Melanocyte of skin (primary cell): ENCODE data around the gene THPO. TPM values are rescaled to one million over a fixed set of nuclear protein-coding genes. Genes with fewer than 3 reads are reported as not detected.

ENCODE experiments used
- small RNA-seq, 2 donors: library from RNA; depleted of rRNA; stranded (forward); fragments of <200 nt; gene quantifications; one replicate each; pipeline ENCODE3, GENCODE V24; 2012
- total RNA-seq, 2 donors: library from RNA; depleted of rRNA; stranded (reverse); fragments of >200 nt; gene quantifications; 2 replicates each; pipeline ENCODE4 v1.2.3, GENCODE V29; 2012

Gene THPO
- total RNA-seq = not detected

DNA sequence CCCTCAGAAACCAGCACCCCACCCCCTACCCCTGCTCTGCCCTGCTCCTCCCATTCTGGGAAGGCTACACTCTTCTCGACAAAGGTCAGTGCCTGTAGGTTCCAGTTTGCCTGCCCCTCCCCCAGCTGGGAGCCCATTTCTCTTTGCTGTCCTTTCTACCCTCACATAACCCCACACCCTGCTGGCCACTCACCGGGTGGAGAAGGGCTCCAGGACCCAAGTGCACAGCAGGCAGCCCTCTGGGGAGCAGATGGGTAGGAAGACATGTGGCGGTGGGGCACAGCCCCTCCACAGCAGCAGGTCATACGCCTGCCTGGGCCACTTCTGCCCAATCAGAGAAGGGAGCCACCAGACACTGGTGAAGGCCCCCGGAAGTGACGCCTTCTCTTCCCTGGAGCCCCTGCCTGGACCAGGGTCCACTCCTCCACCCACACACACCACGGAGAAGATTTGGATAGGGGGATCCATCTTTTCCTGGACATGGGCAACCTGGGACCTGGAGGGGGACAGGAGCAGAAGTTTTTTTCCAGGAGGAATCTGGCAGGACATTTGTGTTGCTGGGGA is at the start of gene THPO:
Gene THPO (minus strand): TSS at position 326 of the 564 bp plus-strand sequence. CDS start 1,948 bp downstream, outside the sequence.

GRCh38 chr3:184379358-184380184 is 1.6 kb upstream of the THPO start, which contains the start of gene CHRD:
CHRD (plus strand) TSS chr3:184380054; CDS start chr3:184380319, 265 bp downstream.

DNA sequence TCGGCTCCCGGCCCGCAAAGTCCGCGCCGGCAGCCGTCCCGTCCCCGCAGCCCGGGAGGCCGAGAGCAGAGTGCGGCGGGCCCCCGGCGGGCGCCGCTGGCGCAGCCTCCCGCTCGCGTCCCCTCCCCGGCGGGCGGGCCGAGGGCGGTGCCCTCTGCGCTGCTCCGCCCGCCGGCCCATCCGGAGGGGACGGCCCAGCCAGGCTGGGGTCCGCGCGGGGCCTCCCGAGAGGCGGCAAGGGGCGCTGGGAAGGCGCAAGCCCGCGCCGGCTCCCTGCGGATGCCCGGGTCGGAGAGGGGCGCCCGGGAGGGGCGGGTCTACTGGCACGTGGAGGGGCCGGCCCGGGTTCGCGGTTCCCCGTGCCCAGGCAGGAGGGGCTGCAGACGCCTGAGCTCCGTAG is 16.5 kb downstream of the THPO start, which contains the start of the genes CLCN2 and POLR2H:
Gene CLCN2 (minus strand): TSS at position 74 of the 400 bp plus-strand sequence. CDS start 126 bp downstream, outside the sequence.
Gene POLR2H (plus strand): TSS at position 179 of the 400 bp plus-strand sequence. CDS start 1,783 bp downstream, outside the sequence.

DNA sequence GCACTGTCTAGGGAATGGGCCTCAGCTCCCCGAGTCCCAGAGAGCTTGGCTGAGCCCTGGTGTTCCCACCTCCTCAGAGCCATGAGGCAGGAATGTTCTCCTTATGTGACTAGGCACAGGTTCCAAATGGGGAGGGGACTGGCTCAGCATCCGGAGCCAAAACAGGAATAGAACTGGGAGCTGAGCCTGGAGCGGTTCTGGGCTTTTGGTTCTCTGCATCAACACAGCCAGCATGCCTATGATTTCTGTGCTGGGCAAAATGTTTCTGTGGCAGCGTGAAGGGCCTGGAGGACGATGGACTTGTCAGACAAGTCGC is 40.6 kb downstream of the THPO start, which contains the start of gene FAM131A:
Gene FAM131A (plus strand): TSS at position 202 of the 316 bp plus-strand sequence. CDS start 31 bp downstream, at position 233.

Small RNAs within 50 kb of the gene (small RNA-seq; reads per million reads assigned to genes)
- 701 to 1,006 reads per million in 2 donors for gene SNORD66

Other genes starting within 250 kb of the THPO start
- 10 to 100 TPM; 35.4 to 45.6 TPM for gene EIF2B5, start 242.8 kb downstream of the THPO start, total RNA-seq
- gene DVL3, start 222.8 kb downstream of the THPO start, total RNA-seq = 10 to 100 TPM; 41.0 to 54.7 TPM
- gene AP2M1, start 203.4 kb downstream of the THPO start, total RNA-seq = 100 to 1,000 TPM; 214 to 239 TPM
- 10 to 100 TPM; 39.9 to 52.9 TPM for gene ABCF3, start 192.0 kb downstream of the THPO start, total RNA-seq
- gene VWA5B2, start 148.6 kb downstream of the THPO start, total RNA-seq = not detected
- gene ALG3, start 129.2 kb downstream of the THPO start, total RNA-seq = 10 to 100 TPM; 68.8 to 88.9 TPM
- 1 to 10 TPM; 3.8 to 9.0 TPM for gene EEF1AKMT4, start 128.5 kb downstream of the THPO start, total RNA-seq
- gene CAMK2N2, start 116.7 kb downstream of the THPO start, total RNA-seq = under 1 TPM; 0.33 to 0.69 TPM
- not detected for gene ECE2, start 102.2 kb downstream of the THPO start, total RNA-seq
- gene PSMD2, start 79.0 kb downstream of the THPO start, total RNA-seq = 100 to 1,000 TPM; 324 to 411 TPM
- 100 to 1,000 TPM; 191 to 328 TPM for gene EIF4G1, start 63.6 kb downstream of the THPO start, total RNA-seq
- gene FAM131A, start 40.6 kb downstream of the THPO start, total RNA-seq = 10 to 100 TPM; 15.7 to 22.7 TPM
- 1 to 10 TPM; 4.1 to 6.7 TPM for gene CLCN2, start 16.6 kb downstream of the THPO start, total RNA-seq
- 100 to 1,000 TPM in 1 of 2 donors, 10 to 100 TPM in 1; 40.3 to 102 TPM for gene POLR2H, start 16.5 kb downstream of the THPO start, total RNA-seq
- gene CHRD, start 1.8 kb upstream of the THPO start, total RNA-seq = under 1 TPM in 1 of 2 donors, not detected in 1; 0.34 TPM
- 1 to 10 TPM in 1 of 2 donors, under 1 TPM in 1; 0.34 to 1.3 TPM for gene EPHB3, start 183.6 kb upstream of the THPO start, total RNA-seq